GM12878 (cell line): ENCODE measurements around the gene ZFPM1.

ENCODE experiments used
- EP300 ChIP-seq, 2 experiments: fragments of 150-350 bp in 1 of 2; IDR thresholded peaks; 2 replicates each; pipeline ENCODE4 v1.6.1; 2011 to 2012; ENCODE audit warnings: low read depth in 2 of 2, low read length in 2 of 2, borderline replicate concordance in 1 of 2, improper control_type of control experiment in 1 of 2, inconsistent platforms in 1 of 2; ENCODE audit not compliant: control insufficient read depth in 1 of 2
- NRF1 ChIP-seq: conservative IDR thresholded peaks from 2 replicates; pipeline ENCODE4 v1.6.1; 2011; ENCODE audit warnings: mild to moderate bottlenecking, low read depth, low read length, improper control_type of control experiment
- POLR2A ChIP-seq: IDR thresholded peaks from 2 replicates; pipeline ENCODE4 v1.6.1; 2011; ENCODE audit warnings: low read depth, mild to moderate bottlenecking, low read length
- RELA ChIP-seq: fragments of 450-650 bp; IDR thresholded peaks from 2 replicates; pipeline ENCODE4 v1.8.0; 2014; ENCODE audit warnings: borderline replicate concordance; ENCODE audit not compliant: partially characterized antibody
- REST ChIP-seq: IDR thresholded peaks from 2 replicates; pipeline ENCODE4 v1.6.1; 2012; ENCODE audit warnings: mild to moderate bottlenecking, low read depth, low read length
- YY1 ChIP-seq: IDR thresholded peaks from 2 replicates; pipeline ENCODE4 v1.6.1; 2011; ENCODE audit warnings: low read depth, mild to moderate bottlenecking, low read length
- ZNF687 ChIP-seq: fragments of 450-650 bp; IDR thresholded peaks from 2 replicates; pipeline ENCODE4 v1.6.1; 2017; ENCODE audit warnings: mild to moderate bottlenecking, moderate library complexity

- no peak for TF ChIP-seq EP300 (IDR thresholded peaks at IDR 0.05; ENCODE audit: borderline replicate concordance in 1 of 2, control insufficient read depth in 1 of 2, low read depth in 2 of 2, low read length in 2 of 2)
- no peak for TF ChIP-seq REST
- TF ChIP-seq ZNF687 = no peak
- TF ChIP-seq NRF1 = no peak
- no peak for TF ChIP-seq POLR2A
- no peak for TF ChIP-seq RELA
- no peak for TF ChIP-seq YY1
These were observed 130.0 kb downstream of the ZFPM1 start for GRCh38 chr16:88582912-88583575.
